ENCODE measurements around the gene EML2. TPM values are rescaled to one million over a fixed set of nuclear protein-coding genes. Genes with fewer than 3 reads are reported as not detected.
A peak's percentile ranks its signal among the peaks of the same experiment; 100 is the strongest.

EML2 gene
- total RNA-seq, 1 donor from 2014 or later = 24.6 TPM

GRCh38 chr19:45607071-45608029 is 31.8 kb downstream of the EML2 start:
- Histone ChIP-seq H3K4me2 (ENCODE audit: low read length) (peak overlapping the region; percentile 83), H2AFZ (ENCODE audit: low read depth, low read length) (peak overlapping the region; percentile 77)
- H3K36me3 Mint-ChIP-seq (ENCODE audit: low read depth, unreplicated experiment) = peaks cover 12% of the 10 kb centered on the region

GRCh38 chr19:45601524-45602374 is 37.4 kb downstream of the EML2 start, which contains the start of gene GPR4:
TSS of gene GPR4 (minus strand) at chr19:45602212. CDS start at chr19:45591866, 10,346 bp downstream.
- Histone ChIP-seq H3K36me3 (ENCODE audit: insufficient read depth, low read length) (no peaks in the 10 kb centered on the region), H3K4me3 (ENCODE audit: insufficient read depth, low read depth, low read length) (no peak within 1 kb of the TSS), H3K9me3 (ENCODE audit: insufficient read depth, low read depth, low read length) (no peaks in the 10 kb centered on the region), H4K20me1 (ENCODE audit: insufficient read depth, low read length) (peaks cover 5% of the 10 kb centered on the region), H3K27me3 (ENCODE audit: insufficient read depth, low read length) (peaks cover 48% of the 10 kb centered on the region), H3K79me2 (ENCODE audit: insufficient read depth, low read length) (no peaks in the 10 kb centered on the region), H3K4me2 (ENCODE audit: low read length) (peak within 1 kb of the TSS; percentile 25), H2AFZ (ENCODE audit: low read depth, low read length) (peak within 1 kb of the TSS; percentile 23), H3K4me1 (ENCODE audit: insufficient read depth, low read length) (peaks cover 3% of the 10 kb centered on the region), H3K9ac (ENCODE audit: low read length) (no peak within 1 kb of the TSS), H3K27ac (ENCODE audit: low read depth, low read length) (no peak within 1 kb of the TSS)
- DNase-seq (ENCODE audit: low read depth) = no peak
- no peak for TF ChIP-seq CTCF (IDR thresholded peaks at IDR 0.05; ENCODE audit: insufficient read depth, low read depth, low read length)
- TF ChIP-seq EZH2 (IDR thresholded peaks at IDR 0.05; ENCODE audit: insufficient read depth, low read length) = peak; percentile 80
- peak within 1 kb of the TSS; percentile 31 for H3K4me3 Mint-ChIP-seq (ENCODE audit: unreplicated experiment)
- peaks cover 38% of the 10 kb centered on the region for H3K27me3 Mint-ChIP-seq (ENCODE audit: low read depth, unreplicated experiment)
- peaks cover 5% of the 10 kb centered on the region for H3K4me1 Mint-ChIP-seq (ENCODE audit: low read depth, unreplicated experiment)
- no peaks in the 10 kb centered on the region for H3K36me3 Mint-ChIP-seq (ENCODE audit: low read depth, unreplicated experiment)
- H3K27ac Mint-ChIP-seq (ENCODE audit: unreplicated experiment) = peak within 1 kb of the TSS; percentile 48
- no peak for FAIRE-seq
- H3K9me3 Mint-ChIP-seq (ENCODE audit: unreplicated experiment) = no peaks in the 10 kb centered on the region

More at GRCh38 chr19:45607071-45608029, 31.8 kb downstream of the EML2 start:
- FAIRE-seq (no peak), DNase-seq (ENCODE audit: low read depth) (peak; percentile 23)
- Histone ChIP-seq H3K9ac (ENCODE audit: low read length) (peak overlapping the region; percentile 61), H3K9me3 (ENCODE audit: insufficient read depth, low read depth, low read length) (no peaks in the 10 kb centered on the region), H3K27me3 (ENCODE audit: insufficient read depth, low read length) (peaks cover 5% of the 10 kb centered on the region), H3K27ac (ENCODE audit: low read depth, low read length) (no peak overlapping the region), H3K4me1 (ENCODE audit: insufficient read depth, low read length) (peaks cover 11% of the 10 kb centered on the region), H3K4me3 (ENCODE audit: insufficient read depth, low read depth, low read length) (peak overlapping the region; percentile 35), H3K36me3 (ENCODE audit: insufficient read depth, low read length) (peaks cover 5% of the 10 kb centered on the region), H3K79me2 (ENCODE audit: insufficient read depth, low read length) (no peaks in the 10 kb centered on the region), H4K20me1 (ENCODE audit: insufficient read depth, low read length) (no peaks in the 10 kb centered on the region)
- peak overlapping the region; percentile 41 for H3K27ac Mint-ChIP-seq (ENCODE audit: unreplicated experiment)
- peak overlapping the region; percentile 54 for H3K4me3 Mint-ChIP-seq (ENCODE audit: unreplicated experiment)
- H3K27me3 Mint-ChIP-seq (ENCODE audit: low read depth, unreplicated experiment) = peaks cover 4% of the 10 kb centered on the region
- H3K9me3 Mint-ChIP-seq (ENCODE audit: unreplicated experiment) = peaks cover 6% of the 10 kb centered on the region
- peak; percentile 81 for TF ChIP-seq CTCF (IDR thresholded peaks at IDR 0.05; ENCODE audit: insufficient read depth, low read depth, low read length)
- TF ChIP-seq EZH2 (IDR thresholded peaks at IDR 0.05; ENCODE audit: insufficient read depth, low read length) = no peak
- H3K4me1 Mint-ChIP-seq (ENCODE audit: low read depth, unreplicated experiment) = peaks cover 4% of the 10 kb centered on the region
